ENCODE data around the gene IER3. TPM values are rescaled to one million over a fixed set of nuclear protein-coding genes. Genes with fewer than 3 reads are reported as not detected.
A peak's percentile ranks its signal among the peaks of the same experiment; 100 is the strongest.
"Not testable (repeated sequence)": the region's sequence is repeated elsewhere in the genome, so short reads cannot be mapped to it uniquely, and the experiment has no call there.

Gene IER3
- total RNA-seq, 2 donors from 2014 or later, result 23.0 to 81.5 TPM

GRCh38 chr6:30769853-30770524, 25.6 kb upstream of the IER3 start:
- intact Hi-C loops (cut with DNase I), result no loop called here
- no peak for ATAC-seq

GRCh38 chr6:30769088-30769852, 24.9 kb upstream of the IER3 start:
- intact Hi-C loops (cut with DNase I), result no loop called here
- DNase-seq (peak; percentile 78), ATAC-seq (peak; percentile 74 to 95)

More at GRCh38 chr6:30769853-30770524, 25.6 kb upstream of the IER3 start:
- DNase-seq, result no peak

DNA sequence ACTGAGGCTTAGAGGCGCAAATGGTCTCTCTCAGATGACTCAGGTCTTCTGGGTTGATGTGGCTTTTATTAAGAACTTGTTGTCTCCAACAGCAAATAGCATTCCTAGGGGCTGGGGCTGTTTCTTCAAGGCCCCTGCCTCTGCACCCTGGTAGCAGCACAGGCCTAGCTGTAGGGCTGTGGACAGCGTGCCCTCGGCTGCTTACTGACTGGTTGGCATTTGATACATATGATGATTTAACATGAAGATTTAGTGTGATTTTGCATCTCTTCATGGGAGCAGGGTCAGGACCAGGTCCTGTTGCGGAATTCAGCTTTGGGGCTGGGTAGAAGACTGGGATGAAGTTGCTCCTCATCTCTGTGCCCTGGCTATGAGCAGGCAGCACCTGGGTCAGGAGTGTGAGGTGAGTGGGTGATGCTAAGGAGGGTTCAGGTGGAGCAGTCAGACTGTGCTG, 24.3 kb upstream of the IER3 start:
- ATAC-seq (no peak), DNase-seq (no peak)
- intact Hi-C loops (cut with DNase I), result no loop called here

DNA sequence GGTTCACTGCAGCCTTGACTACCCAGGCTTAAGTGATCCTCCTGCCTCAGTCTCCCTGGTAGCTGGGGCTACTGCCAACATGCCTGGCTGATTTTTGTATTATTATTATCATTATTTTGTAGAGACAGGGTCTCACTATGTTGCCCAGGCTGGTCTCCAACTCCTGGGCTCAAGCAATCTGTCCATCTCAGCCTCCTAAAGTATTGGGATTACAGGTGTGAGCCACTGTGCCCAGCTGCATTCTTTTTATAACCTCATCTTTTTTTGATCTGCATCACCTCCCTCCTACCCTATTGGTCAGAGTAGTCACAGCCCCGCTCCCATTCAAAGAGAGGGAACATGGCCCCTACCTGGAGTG, 23.6 kb upstream of the IER3 start:
- no peak for ATAC-seq
- no peak for DNase-seq
- intact Hi-C loops (cut with DNase I), result no loop called here

DNA sequence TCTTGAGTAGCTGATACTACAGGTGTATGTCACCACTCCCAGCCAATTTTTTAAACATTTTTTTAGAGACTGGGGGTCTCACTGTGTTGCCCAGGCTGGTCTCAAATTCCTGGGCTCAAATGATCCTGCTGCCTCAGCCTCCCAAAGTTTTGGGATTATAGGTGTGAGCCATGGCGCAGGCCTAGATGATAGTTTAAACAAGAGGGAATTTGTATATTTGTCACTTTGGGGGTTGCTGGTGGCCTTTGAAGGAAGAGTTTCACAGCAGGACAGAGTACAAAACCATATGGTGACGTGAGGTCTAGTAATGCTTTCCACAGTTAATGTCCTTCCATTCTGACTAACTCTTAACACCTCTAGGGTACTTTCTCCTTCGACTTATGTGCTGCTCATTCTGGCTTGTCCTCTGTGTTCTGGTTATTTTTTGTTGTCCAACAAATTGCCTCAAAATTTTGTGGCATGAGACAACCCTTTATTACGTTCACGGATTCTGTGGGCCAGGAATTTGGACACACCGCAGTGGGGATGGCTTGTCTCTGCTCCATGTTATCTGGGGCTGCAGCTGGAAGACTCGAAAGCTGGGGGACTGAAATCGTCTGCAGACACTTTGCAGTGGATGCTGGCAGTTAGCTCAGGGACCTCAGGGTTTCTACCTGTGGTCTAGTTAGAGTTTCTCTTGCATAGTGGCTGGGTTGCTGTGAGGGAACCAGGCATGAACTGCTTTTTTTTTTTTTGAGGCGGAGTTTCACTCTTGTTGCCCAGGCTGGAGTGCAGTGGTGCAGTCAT, 23.0 kb upstream of the IER3 start:
- intact Hi-C loops (cut with DNase I), result no loop called here
- ATAC-seq (no peak), DNase-seq (no peak)

- intact Hi-C loops (cut with DNase I), result no loop called here
- no peak for DNase-seq
- ATAC-seq, result peak; percentile 13 to 64
Measured at GRCh38 chr6:30766461-30767157, 22.3 kb upstream of the IER3 start.

DNA sequence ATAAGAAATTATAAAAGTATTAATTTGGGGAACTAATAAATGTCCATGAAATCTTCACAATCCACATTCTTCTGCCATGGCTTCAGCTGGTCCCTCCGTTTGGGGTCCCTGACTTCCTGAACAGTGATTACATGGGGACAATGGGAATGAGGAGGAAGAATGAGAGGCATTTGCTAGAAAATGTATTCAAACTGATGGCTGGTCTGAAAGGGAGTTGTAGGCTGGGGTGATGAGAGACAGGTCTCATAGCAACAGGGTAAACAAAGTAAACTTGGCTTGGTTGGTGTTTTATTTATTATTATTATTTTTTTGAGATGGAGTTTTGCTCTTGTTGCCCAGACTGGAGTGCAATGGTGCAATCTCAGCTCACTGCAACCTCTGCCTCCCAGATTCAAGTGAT, 21.1 kb upstream of the IER3 start:
- ATAC-seq; intact Hi-C loops (cut with DNase I); DNase-seq: not testable (repeated sequence)

DNA sequence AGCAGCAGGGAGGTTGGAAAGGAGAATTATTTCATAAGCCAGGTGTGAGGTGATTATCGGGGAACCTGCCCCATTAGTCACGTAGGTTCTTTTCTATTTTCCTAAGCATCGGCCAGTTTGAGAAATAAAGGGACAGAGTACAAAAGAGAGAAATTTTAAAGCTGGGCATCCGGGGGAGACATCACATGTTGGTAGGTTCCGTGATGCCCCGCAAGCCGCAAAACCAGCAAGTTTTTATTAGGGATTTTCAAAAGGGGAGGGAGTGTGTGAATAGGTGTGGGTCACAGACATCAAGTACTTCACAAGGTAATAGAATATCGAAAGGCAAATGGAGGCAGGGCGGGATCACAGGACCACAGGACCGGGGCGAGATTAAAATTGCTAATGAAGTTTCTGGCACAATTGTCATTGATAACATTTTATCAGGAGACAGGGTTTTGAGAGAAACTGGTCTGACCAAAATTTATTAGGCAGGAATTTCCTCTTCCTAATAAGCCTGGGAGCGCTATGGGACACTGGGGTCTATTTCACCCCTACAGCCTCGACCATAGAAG, 20.2 kb upstream of the IER3 start:
- DNase-seq; intact Hi-C loops (cut with DNase I); ATAC-seq: not testable (repeated sequence)

- ATAC-seq (peak; percentile 52 to 72), DNase-seq (no peak)
- intact Hi-C loops (cut with DNase I), result no loop called here
Measured at GRCh38 chr6:30763618-30764489, 19.5 kb upstream of the IER3 start.

GRCh38 chr6:30763155-30763617, 18.8 kb upstream of the IER3 start:
- no peak for ATAC-seq
- intact Hi-C loops (cut with DNase I), result no loop called here

GRCh38 chr6:30761791-30762429, 17.6 kb upstream of the IER3 start:
- intact Hi-C loops (cut with DNase I), result no loop called here
- no peak for ATAC-seq
- DNase-seq, result no peak

More at GRCh38 chr6:30763155-30763617, 18.8 kb upstream of the IER3 start:
- DNase-seq, result no peak

GRCh38 chr6:30760549-30760948, 16.2 kb upstream of the IER3 start:
- intact Hi-C loops (cut with DNase I), result no loop called here
- DNase-seq, result no peak
- ATAC-seq, result no peak

DNA sequence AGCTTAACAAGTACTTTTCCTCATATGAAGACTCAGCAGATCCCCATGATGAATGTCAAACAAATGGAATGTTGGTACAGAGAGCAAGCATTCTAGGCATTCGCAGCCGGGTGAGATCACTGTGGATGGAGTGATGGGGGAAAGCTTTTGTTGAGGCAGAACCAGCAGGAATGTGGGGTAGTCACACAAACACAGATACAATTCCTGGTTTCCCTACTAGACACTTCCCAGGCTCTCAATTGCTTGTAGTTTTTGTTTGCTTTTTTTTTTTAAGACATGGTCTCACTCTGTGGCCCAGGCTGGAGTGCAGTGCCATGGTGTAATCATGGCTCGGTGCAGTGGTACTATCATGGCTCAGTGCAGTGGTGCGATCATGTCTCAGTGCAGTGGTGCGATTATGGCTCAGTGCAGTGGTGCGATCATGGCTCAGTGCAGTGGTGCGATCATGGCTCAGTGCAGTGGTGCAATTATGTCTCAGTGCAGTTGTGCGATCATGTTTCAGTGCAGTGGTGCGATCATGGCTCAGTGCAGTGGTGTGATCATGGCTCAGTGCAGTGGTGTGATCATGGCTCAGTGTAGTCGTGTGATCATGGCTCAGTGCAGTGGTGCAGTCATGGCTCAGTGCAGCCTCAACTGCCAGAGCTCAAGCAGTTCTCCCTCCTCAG, 15.4 kb upstream of the IER3 start:
- DNase-seq (no peak), ATAC-seq (peak; percentile 65 to 69)
- intact Hi-C loops (cut with DNase I), result no loop called here

GRCh38 chr6:30757261-30757904, 13.0 kb upstream of the IER3 start:
- ATAC-seq (peak; percentile 28 to 34), DNase-seq (peak; percentile 61)
- intact Hi-C loops (cut with DNase I), result no loop called here

DNA sequence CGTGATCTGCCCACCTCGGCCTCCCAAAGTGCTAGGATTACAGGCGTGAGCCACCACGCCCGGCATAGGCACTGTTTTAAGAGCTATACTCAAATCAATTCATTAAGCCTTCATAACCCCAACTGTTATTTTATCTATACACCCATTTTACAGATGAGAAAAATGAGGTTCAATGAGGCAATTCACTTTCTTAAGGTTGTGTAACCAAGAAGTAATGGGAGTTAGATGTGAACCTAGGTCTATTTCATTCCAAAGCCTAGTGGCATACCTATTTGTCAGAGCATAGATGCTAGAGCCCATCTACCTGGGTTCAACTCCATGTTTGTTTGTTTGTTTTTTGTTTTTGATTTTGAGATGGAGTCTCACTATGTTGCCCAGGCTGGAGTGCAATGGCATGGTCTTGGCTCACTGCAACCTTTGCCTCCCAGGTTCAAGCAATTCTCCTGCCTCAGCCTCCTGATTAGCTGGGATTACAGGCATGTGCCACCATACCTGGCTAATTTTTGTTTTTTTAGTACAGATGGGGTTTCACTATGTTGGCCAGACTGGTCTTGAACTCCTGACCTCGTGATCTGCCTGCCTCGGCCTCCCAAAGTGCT, 12.2 kb upstream of the IER3 start:
- intact Hi-C loops (cut with DNase I); ATAC-seq: not testable (repeated sequence)

GRCh38 chr6:30754631-30755030, 10.3 kb upstream of the IER3 start:
- intact Hi-C loops (cut with DNase I), result no loop called here
- no peak for ATAC-seq
- no peak for DNase-seq

More for the DNA sequence above, 12.2 kb upstream of the IER3 start:
- not testable (repeated sequence) for DNase-seq

Measured in left cardiac atrium (tissue), 4 donors.